ENCODE data around the gene MEAK7.
"Not testable (repeated sequence)": the region's sequence is repeated elsewhere in the genome, so short reads cannot be mapped to it uniquely, and the experiment has no call there.

The MEAK7 gene

DNA sequence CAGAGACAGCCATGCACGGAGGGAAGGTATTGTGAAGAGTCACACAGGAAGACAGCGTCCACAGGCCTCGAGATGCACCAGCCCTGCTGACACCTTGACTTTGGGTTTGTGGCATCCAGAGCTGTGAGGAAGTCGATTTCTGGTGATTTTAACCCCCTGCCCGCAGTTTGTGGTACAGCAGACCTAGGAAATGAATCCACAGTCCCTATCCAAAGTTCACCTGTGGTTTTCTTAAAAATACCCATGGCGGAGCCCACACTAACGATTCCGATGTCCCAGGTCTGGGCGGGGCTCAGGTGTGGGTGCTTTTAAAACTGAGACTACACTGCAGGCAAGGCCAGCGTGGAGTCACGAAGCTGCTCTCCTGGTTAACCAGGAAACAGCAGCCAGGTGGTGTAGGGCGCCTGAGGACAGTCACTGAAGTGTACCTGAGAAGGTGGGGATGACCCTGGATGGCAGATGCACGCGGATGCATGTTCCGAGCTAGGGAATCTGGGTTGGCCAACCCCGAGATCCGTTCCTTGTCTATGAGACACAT, 14.4 kb upstream of the MEAK7 start:
- Histone ChIP-seq H3K9ac (ENCODE audit: low read depth, low read length) (no peak overlapping the region), H3K36me3 (ENCODE audit: insufficient read depth, low read depth, low read length) (no peaks in the 10 kb centered on the region), H3K9me3 (ENCODE audit: insufficient read depth, low read depth, low read length) (no peaks in the 10 kb centered on the region), H3K27ac (ENCODE audit: low read length) (no peak overlapping the region), H3K4me3 (ENCODE audit: low read length) (no peak overlapping the region), H3K27me3 (ENCODE audit: insufficient read depth, low read length) (no peaks in the 10 kb centered on the region), H3K4me1 (ENCODE audit: insufficient read depth, low read length) (no peaks in the 10 kb centered on the region)

DNA sequence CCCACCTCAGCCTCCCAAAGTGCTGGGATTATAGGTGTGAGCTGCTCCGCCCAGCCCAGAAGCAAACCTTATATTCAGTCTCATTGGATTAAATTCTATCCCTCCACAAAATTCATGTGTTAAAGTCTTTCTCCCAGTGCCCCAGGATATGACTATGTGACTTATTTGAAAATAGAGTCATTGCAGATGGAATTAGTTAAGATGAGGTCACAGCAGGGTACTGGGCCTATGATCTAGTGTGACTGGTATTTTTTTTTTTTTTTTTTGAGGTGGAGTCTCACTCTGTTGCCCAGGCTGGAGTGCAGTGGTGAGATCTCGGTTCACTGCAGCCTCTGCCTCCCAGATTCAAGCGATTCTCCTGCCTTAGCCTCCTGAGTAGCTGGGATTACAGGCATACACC, 13.8 kb upstream of the MEAK7 start:
- not testable (repeated sequence) for H3K4me3 ChIP-seq (ENCODE audit: low read length); H3K27ac ChIP-seq (ENCODE audit: low read length); H3K9me3 ChIP-seq (ENCODE audit: insufficient read depth, low read depth, low read length); H3K36me3 ChIP-seq (ENCODE audit: insufficient read depth, low read depth, low read length); H3K4me1 ChIP-seq (ENCODE audit: insufficient read depth, low read length); H3K27me3 ChIP-seq (ENCODE audit: insufficient read depth, low read length); H3K9ac ChIP-seq (ENCODE audit: low read depth, low read length)

DNA sequence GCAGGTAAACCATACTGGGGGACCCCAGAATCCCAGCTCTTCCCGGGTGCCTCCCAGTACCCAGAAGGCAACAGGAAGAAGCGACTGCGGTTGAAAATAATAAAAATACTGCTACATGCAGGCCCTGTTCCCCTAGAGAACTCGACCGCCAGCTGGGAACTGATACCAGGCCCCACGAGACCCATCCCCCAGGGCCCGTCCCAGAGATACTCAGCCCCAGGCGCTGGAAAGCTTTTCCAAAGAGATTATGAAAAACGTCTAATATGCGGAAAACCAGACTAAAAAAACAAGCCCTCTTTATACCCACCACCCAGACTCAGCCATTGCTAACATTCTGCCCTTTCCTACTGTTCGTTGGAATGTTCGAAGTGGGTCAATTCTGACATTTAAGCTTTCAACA, 12.9 kb upstream of the MEAK7 start:
- Histone ChIP-seq H3K9ac (ENCODE audit: low read depth, low read length) (no peak overlapping the region), H3K36me3 (ENCODE audit: insufficient read depth, low read depth, low read length) (no peaks in the 10 kb centered on the region), H3K4me3 (ENCODE audit: low read length) (no peak overlapping the region), H3K4me1 (ENCODE audit: insufficient read depth, low read length) (no peaks in the 10 kb centered on the region), H3K9me3 (ENCODE audit: insufficient read depth, low read depth, low read length) (no peaks in the 10 kb centered on the region), H3K27ac (ENCODE audit: low read length) (no peak overlapping the region), H3K27me3 (ENCODE audit: insufficient read depth, low read length) (no peaks in the 10 kb centered on the region)

DNA sequence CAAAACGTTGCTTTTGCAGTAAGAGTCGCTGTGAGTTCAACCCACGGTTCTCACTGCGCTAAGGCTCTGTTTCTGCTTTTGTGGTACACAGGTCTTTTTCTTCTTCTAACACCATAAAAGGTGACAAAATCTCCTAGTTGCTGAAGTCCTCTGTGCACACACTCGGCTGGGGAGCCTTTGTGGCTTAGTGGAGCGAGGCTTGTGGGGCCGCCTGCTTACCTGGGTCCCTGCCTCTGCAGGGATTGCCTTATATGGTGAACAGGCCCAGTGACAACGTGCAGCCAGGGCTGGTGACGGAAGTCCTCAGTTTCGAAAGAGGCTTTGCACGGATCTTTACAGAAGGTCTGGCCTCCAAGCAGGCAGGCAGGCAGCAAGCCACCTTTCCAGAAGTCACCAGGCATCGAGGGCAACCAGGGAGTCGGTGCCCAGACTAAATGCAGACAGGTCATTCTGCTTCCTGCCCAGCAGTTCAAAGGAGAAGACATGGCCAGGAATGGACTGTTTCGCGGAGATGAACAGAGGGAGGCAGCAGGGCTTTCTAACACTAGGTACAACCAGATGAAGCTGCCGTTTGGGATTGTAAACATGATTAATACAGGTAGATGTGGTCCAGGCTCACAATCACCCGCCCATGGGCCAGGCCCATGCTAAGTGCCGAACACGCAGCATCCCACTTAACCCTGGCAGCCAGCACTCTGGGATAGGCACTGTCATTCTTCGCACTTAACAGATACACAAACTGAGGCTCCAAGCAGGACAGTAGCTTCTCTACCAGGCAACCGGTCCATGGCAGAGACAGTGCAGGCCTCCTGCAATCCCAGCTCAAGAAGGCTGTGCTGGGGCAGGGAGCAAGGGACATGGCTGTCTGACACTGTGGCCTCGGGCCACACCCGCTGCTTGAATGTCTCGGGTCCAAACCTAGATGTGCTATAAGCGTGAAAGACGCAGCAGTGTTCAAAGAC, 10.7 kb upstream of the MEAK7 start:
- H3K27me3 ChIP-seq (ENCODE audit: insufficient read depth, low read length) = no peaks in the 10 kb centered on the region
- peaks cover 9% of the 10 kb centered on the region; the same call in 1 of the 2 replicates for H3K4me1 ChIP-seq (ENCODE audit: insufficient read depth, low read length)
- H3K9me3 ChIP-seq (ENCODE audit: insufficient read depth, low read depth, low read length) = no peaks in the 10 kb centered on the region
- no peaks in the 10 kb centered on the region for H3K36me3 ChIP-seq (ENCODE audit: insufficient read depth, low read depth, low read length)
- H3K4me3 ChIP-seq (ENCODE audit: low read length) = no peak overlapping the region
- peak overlapping the region; percentile 29; the same call in 1 of the 2 replicates for H3K9ac ChIP-seq (ENCODE audit: low read depth, low read length)
- H3K27ac ChIP-seq (ENCODE audit: low read length) = no peak overlapping the region

DNA sequence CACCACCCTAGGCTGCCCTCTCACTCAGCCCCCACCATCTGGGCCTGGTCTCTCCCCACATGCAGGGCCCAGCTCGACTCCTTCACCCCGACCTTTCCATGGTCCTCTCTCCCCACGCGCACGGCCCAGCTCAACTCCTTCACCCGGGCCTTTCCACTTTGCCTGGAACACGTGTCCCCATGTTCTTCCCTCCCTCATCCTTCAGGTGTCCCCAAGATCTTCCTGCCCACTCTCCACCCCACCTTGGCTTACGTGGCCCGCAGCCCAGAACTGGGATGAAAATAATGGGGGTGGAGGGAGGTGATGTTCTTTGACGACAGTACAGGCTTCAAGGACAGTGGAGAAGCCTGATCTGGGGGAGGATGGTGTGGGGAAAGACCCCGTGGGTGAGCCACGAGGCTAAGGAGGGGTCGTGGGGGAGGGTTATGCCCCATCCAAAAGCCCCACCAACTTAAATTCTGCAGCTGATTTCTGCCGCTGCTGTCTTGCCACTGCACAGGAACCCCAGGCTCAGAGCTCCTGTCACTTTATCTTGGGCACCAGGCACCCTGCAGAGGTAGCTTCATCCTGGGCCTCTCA, 9.9 kb upstream of the MEAK7 start:
- peak overlapping the region; percentile 29; the same call in 1 of the 2 replicates for H3K9ac ChIP-seq (ENCODE audit: low read depth, low read length)
- no peaks in the 10 kb centered on the region for H3K9me3 ChIP-seq (ENCODE audit: insufficient read depth, low read depth, low read length)
- no peak overlapping the region for H3K27ac ChIP-seq (ENCODE audit: low read length)
- H3K4me1 ChIP-seq (ENCODE audit: insufficient read depth, low read length) = peaks cover 12% of the 10 kb centered on the region; the same call in 1 of the 2 replicates
- no peaks in the 10 kb centered on the region for H3K36me3 ChIP-seq (ENCODE audit: insufficient read depth, low read depth, low read length)
- H3K4me3 ChIP-seq (ENCODE audit: low read length) = no peak overlapping the region
- no peaks in the 10 kb centered on the region for H3K27me3 ChIP-seq (ENCODE audit: insufficient read depth, low read length)

DNA sequence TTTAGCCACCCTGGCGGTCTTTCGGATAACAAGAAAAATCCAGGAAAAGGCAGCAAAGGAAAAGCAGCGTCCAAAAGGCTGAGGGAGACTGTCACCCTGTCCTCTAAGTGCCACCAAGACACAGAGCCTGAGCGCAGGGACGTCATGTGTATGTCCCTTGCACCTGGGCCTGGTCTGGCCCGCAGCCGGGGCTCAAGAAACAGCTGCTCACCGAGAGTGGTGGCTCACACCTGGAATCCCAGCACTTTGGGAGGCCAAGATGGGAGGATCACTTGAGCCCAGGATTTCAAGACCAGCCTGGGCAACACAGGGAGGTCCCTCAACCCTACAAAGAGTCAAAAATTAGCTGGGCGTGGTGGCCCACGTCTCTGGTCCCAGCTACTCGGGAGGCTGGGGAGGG, 9.2 kb upstream of the MEAK7 start:
- H3K36me3 ChIP-seq (ENCODE audit: insufficient read depth, low read depth, low read length) = no peaks in the 10 kb centered on the region
- no peaks in the 10 kb centered on the region for H3K27me3 ChIP-seq (ENCODE audit: insufficient read depth, low read length)
- no peaks in the 10 kb centered on the region for H3K9me3 ChIP-seq (ENCODE audit: insufficient read depth, low read depth, low read length)
- H3K27ac ChIP-seq (ENCODE audit: low read length) = no peak overlapping the region
- H3K9ac ChIP-seq (ENCODE audit: low read depth, low read length) = no peak overlapping the region
- H3K4me3 ChIP-seq (ENCODE audit: low read length) = no peak overlapping the region
- peaks cover 14% of the 10 kb centered on the region; the same call in 1 of the 2 replicates for H3K4me1 ChIP-seq (ENCODE audit: insufficient read depth, low read length)

DNA sequence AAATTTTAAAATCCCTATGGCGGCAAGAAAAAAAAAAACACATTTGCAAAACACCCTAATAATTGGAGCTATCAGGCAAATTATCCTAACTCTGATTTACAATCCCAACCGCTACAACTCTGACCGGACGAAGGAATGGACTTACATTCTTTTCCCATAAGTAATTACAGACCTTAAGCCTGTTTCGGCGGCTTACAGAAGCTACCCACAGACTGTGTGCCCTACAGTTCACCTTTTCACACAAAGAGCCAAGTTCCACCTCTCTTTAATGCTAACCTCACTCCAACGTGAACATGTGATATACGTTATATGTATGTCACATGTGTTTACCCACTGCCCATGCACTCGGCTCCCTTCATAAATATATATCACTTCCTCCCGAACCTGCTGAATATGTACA, 8.7 kb upstream of the MEAK7 start:
- H3K9ac ChIP-seq (ENCODE audit: low read depth, low read length) = no peak overlapping the region
- no peaks in the 10 kb centered on the region for H3K27me3 ChIP-seq (ENCODE audit: insufficient read depth, low read length)
- H3K27ac ChIP-seq (ENCODE audit: low read length) = no peak overlapping the region
- peaks cover 14% of the 10 kb centered on the region; the same call in 1 of the 2 replicates for H3K4me1 ChIP-seq (ENCODE audit: insufficient read depth, low read length)
- H3K9me3 ChIP-seq (ENCODE audit: insufficient read depth, low read depth, low read length) = no peaks in the 10 kb centered on the region
- H3K36me3 ChIP-seq (ENCODE audit: insufficient read depth, low read depth, low read length) = no peaks in the 10 kb centered on the region
- H3K4me3 ChIP-seq (ENCODE audit: low read length) = no peak overlapping the region

DNA sequence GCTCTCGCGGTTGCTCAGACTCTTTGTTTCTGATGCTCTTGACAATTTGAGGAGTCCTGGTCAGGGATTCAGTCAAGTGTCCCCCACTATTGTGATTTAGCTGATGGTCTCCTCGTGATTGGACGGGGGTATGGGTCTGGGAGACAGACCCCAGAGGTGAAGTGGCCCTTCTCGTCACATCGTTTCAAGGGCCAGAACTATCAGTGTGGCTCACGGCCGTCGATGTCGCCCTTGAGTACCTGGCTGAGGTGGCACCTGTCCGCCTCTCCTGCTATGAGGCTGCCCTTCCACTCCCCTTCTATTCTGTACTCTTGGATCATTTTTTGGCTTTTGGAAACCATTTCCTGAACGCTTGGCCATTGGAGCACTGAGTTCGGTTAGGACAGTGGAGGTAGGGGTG, 7.4 kb upstream of the MEAK7 start:
- Histone ChIP-seq H3K9ac (ENCODE audit: low read depth, low read length) (no peak overlapping the region), H3K9me3 (ENCODE audit: insufficient read depth, low read depth, low read length) (no peaks in the 10 kb centered on the region), H3K4me1 (ENCODE audit: insufficient read depth, low read length) (peaks cover 14% of the 10 kb centered on the region; the same call in 1 of the 2 replicates), H3K36me3 (ENCODE audit: insufficient read depth, low read depth, low read length) (no peaks in the 10 kb centered on the region), H3K27ac (ENCODE audit: low read length) (no peak overlapping the region), H3K27me3 (ENCODE audit: insufficient read depth, low read length) (no peaks in the 10 kb centered on the region), H3K4me3 (ENCODE audit: low read length) (no peak overlapping the region)

DNA sequence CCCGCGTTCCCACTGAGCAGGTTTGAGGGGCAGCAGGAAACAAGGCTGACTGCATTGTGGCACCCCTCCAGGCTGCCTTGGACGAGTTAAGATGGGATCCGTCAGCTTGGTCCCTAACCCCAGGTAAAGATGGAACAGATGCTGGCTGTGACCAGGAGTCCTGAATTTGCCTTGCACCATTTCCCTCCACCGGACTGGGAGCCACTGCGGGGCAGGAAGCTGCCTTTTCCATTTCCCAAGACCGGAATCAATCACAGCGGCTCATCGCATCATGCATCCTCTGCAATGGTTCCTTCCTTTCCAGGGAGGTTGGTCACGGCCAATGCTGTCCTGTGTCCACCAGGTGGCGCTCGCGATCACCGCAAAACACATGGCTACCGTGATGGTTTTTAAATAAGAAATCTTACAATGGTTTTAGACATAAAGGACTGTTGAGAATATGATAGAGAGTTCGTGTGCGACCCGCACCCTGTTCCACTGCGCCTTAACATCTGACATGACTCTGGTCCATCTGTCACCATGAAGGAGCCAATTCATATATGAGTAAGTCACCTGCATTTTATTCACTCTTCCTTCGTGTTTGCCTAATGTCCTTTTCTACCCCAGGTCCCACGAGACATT, 6.8 kb upstream of the MEAK7 start:
- Histone ChIP-seq H3K27ac (ENCODE audit: low read length) (no peak overlapping the region), H3K4me1 (ENCODE audit: insufficient read depth, low read length) (peaks cover 14% of the 10 kb centered on the region; the same call in 1 of the 2 replicates), H3K27me3 (ENCODE audit: insufficient read depth, low read length) (no peaks in the 10 kb centered on the region), H3K9ac (ENCODE audit: low read depth, low read length) (peak overlapping the region; percentile 58; the same call in 1 of the 2 replicates), H3K36me3 (ENCODE audit: insufficient read depth, low read depth, low read length) (no peaks in the 10 kb centered on the region), H3K4me3 (ENCODE audit: low read length) (peak overlapping the region; percentile 52; the same call in 1 of the 2 replicates), H3K9me3 (ENCODE audit: insufficient read depth, low read depth, low read length) (no peaks in the 10 kb centered on the region)

DNA sequence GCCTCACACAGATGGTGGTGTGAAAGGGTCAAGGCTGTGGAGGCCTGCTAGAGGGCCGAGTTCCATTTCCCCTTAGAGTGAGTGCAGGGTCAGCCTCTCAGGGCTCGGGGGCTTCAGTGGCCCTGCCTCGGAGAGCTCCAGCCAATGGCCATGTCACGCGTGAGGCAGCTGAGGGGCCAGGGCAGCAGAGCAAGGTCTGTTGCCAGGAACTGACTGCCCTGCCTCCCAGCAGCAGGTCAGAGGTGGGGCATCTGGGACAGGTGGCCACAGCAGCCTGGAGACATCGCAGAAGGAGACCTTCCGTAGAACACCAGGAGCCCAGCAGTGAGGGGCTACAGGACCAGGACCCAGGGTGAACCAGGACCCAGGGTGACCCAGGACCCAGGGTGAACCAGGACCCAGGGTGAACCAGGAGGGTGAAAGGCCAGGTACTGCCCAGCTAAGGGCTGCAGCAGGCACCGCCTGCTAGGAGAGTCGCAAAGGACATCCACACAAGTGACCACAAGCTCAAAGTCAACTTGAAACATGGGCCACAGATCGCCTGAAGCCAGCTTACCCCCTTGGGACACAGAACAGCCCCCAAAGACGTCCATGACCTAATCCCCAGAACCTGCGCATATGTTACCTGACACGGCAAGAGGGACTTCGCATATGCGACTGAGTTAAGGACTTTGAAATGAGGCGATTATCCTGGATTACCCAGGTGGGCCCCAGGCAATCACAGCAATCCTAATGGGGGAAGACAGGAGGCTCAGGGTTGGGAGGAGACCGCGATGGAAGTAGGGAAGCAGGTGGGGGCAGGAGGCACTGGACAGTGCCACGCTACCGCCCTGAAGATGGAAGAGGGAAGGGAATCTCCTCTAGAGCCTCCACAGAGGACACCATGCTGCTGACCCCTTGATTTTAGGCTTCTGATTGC, 4.8 kb upstream of the MEAK7 start:
- peaks cover 14% of the 10 kb centered on the region; the same call in 1 of the 2 replicates for H3K4me1 ChIP-seq (ENCODE audit: insufficient read depth, low read length)
- no peak overlapping the region for H3K27ac ChIP-seq (ENCODE audit: low read length)
- H3K9me3 ChIP-seq (ENCODE audit: insufficient read depth, low read depth, low read length) = no peaks in the 10 kb centered on the region
- no peaks in the 10 kb centered on the region for H3K27me3 ChIP-seq (ENCODE audit: insufficient read depth, low read length)
- H3K9ac ChIP-seq (ENCODE audit: low read depth, low read length) = no peak overlapping the region
- H3K4me3 ChIP-seq (ENCODE audit: low read length) = no peak overlapping the region
- no peaks in the 10 kb centered on the region for H3K36me3 ChIP-seq (ENCODE audit: insufficient read depth, low read depth, low read length)

DNA sequence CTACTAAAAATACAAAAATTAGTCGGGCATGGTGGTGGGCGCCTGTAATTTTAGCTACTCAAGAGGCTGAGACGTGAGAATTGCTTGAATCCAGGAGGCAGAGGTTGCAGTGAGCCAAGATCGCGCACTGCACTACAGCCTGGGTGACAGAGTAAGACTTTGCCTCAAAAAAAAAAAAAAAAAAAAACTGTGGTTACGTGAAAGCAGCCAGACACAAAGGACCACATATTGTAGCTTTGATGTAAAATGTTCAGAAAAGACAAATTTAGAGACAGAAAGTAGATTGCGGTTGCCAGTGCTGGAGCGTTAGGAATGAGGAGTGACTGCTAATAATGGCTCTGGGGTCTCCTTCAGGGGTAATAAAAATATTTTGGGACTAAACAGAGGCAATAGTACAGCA, 4.0 kb upstream of the MEAK7 start:
- Histone ChIP-seq H3K4me1 (ENCODE audit: insufficient read depth, low read length) (peaks cover 19% of the 10 kb centered on the region; the same call in 1 of the 2 replicates), H3K27me3 (ENCODE audit: insufficient read depth, low read length) (no peaks in the 10 kb centered on the region), H3K36me3 (ENCODE audit: insufficient read depth, low read depth, low read length) (no peaks in the 10 kb centered on the region), H3K9ac (ENCODE audit: low read depth, low read length) (no peak overlapping the region), H3K27ac (ENCODE audit: low read length) (no peak overlapping the region), H3K9me3 (ENCODE audit: insufficient read depth, low read depth, low read length) (no peaks in the 10 kb centered on the region), H3K4me3 (ENCODE audit: low read length) (no peak overlapping the region)
